H9 (cell line): ENCODE results near the gene MOB3B. TPM values are rescaled to one million over a fixed set of nuclear protein-coding genes. Genes with fewer than 3 reads are reported as not detected.
A peak's percentile ranks its signal among the peaks of the same experiment; 100 is the strongest.

Experiments used
- DNase-seq: peaks from one replicate; pipeline ENCODE4 v3.0.0-alpha.2; 2017
- H2AFZ ChIP-seq: one replicate; pipeline ENCODE4 v1.6.1; 2013; ENCODE audit warnings: mild to moderate bottlenecking, low read length, control low read depth, moderate library complexity
- H2AK5ac ChIP-seq: 2 replicates; pipeline ENCODE4 v1.6.1; 2013; ENCODE audit warnings: low read length, control low read depth, mixed read lengths; ENCODE audit not compliant: insufficient read length
- H2BK120ac ChIP-seq: one replicate; pipeline ENCODE4 v1.6.1; 2013; ENCODE audit warnings: low read depth, mild to moderate bottlenecking, low read length, control low read depth, inconsistent platforms; ENCODE audit not compliant: poor library complexity, severe bottlenecking
- H2BK12ac ChIP-seq: 2 replicates; pipeline ENCODE4 v1.6.1; 2013; ENCODE audit warnings: low read length, control low read depth, mixed read lengths, low read depth; ENCODE audit not compliant: insufficient read length
- H2BK15ac ChIP-seq: 2 replicates; pipeline ENCODE4 v1.6.1; 2013; ENCODE audit warnings: low read depth, low read length, control low read depth
- H2BK20ac ChIP-seq: one replicate; pipeline ENCODE4 v1.6.1; 2013; ENCODE audit warnings: low read depth, mild to moderate bottlenecking, low read length, control low read depth, inconsistent platforms; ENCODE audit not compliant: poor library complexity, severe bottlenecking
- H2BK5ac ChIP-seq: 2 replicates; pipeline ENCODE4 v1.6.1; 2013; ENCODE audit warnings: low read length, control low read depth, mixed read lengths; ENCODE audit not compliant: insufficient read length
- H3K14ac ChIP-seq: 2 replicates; pipeline ENCODE4 v1.6.1; 2013; ENCODE audit warnings: low read length, control low read depth; ENCODE audit not compliant: insufficient read depth
- H3K18ac ChIP-seq: 2 replicates; pipeline ENCODE4 v1.6.1; 2013; ENCODE audit warnings: low read depth, mild to moderate bottlenecking, mixed read lengths, low read length, control low read depth; ENCODE audit not compliant: insufficient read length
- H3K23ac ChIP-seq: 2 replicates; pipeline ENCODE4 v1.6.1; 2013; ENCODE audit warnings: low read length, control low read depth, mixed read lengths, low read depth; ENCODE audit not compliant: insufficient read length
- H3K23me2 ChIP-seq: 2 replicates; pipeline ENCODE4 v1.6.1; 2013; ENCODE audit warnings: low read depth, mild to moderate bottlenecking, mixed read lengths, low read length, control low read depth; ENCODE audit not compliant: insufficient read length, poor library complexity, severe bottlenecking
- H3K27ac ChIP-seq: 2 replicates; pipeline ENCODE4 v1.5.1; 2013; ENCODE audit warnings: low read length, control low read depth, mixed read lengths, low read depth; ENCODE audit not compliant: insufficient read length
- H3K27me3 ChIP-seq: 2 replicates; pipeline ENCODE4 v1.6.1; 2013; ENCODE audit warnings: low read length, control low read depth, inconsistent platforms; ENCODE audit not compliant: insufficient read depth
- H3K4ac ChIP-seq: 2 replicates; pipeline ENCODE4 v1.6.1; 2013; ENCODE audit warnings: low read depth, mild to moderate bottlenecking, control low read depth, inconsistent platforms, low read length, moderate library complexity
- H3K4me1 ChIP-seq: 2 replicates; pipeline ENCODE4 v1.6.1; 2013; ENCODE audit warnings: low read length, control low read depth, inconsistent platforms; ENCODE audit not compliant: insufficient read depth
- H3K4me2 ChIP-seq: 2 replicates; pipeline ENCODE4 v1.6.1; 2013; ENCODE audit warnings: low read length, control low read depth, mixed read lengths; ENCODE audit not compliant: insufficient read length, insufficient read depth
- H3K56ac ChIP-seq: 2 replicates; pipeline ENCODE4 v1.6.1; 2013; ENCODE audit warnings: low read depth, mild to moderate bottlenecking, mixed read lengths, low read length, control low read depth; ENCODE audit not compliant: insufficient read length
- H3K79me1 ChIP-seq: 2 replicates; pipeline ENCODE4 v1.6.1; 2013; ENCODE audit warnings: low read depth, mild to moderate bottlenecking, moderate library complexity, low read length, control low read depth, inconsistent platforms; ENCODE audit not compliant: insufficient read depth, poor library complexity, severe bottlenecking
- H3K79me2 ChIP-seq: 2 replicates; pipeline ENCODE4 v1.6.1; 2013; ENCODE audit warnings: low read length, control low read depth, inconsistent platforms; ENCODE audit not compliant: insufficient read depth
- H3K9ac ChIP-seq: 2 replicates; pipeline ENCODE4 v1.6.1; 2013; ENCODE audit warnings: low read length, control low read depth, mixed read lengths; ENCODE audit not compliant: insufficient read length; ENCODE audit errors: extremely low read depth
- H3K9me3 ChIP-seq: one replicate; pipeline ENCODE4 v1.6.1; 2013; ENCODE audit warnings: low read depth, low read length, inconsistent platforms; ENCODE audit not compliant: control insufficient read depth
- H3T11ph ChIP-seq: one replicate; pipeline ENCODE4 v1.6.1; 2013; ENCODE audit warnings: mild to moderate bottlenecking, low read length, control low read depth, inconsistent platforms
- H4K20me1 ChIP-seq: one replicate; pipeline ENCODE4 v1.6.1; 2013; ENCODE audit not compliant: control insufficient read depth, insufficient read length, insufficient read depth
- H4K5ac ChIP-seq: 2 replicates; pipeline ENCODE4 v1.6.1; 2013; ENCODE audit warnings: low read depth, mild to moderate bottlenecking, mixed read lengths, low read length, control low read depth; ENCODE audit not compliant: insufficient read length
- H4K8ac ChIP-seq: replicated peaks from 2 replicates; pipeline ENCODE4 v1.6.1; 2013; ENCODE audit warnings: low read length, control low read depth, mixed read lengths, low read depth; ENCODE audit not compliant: insufficient read length
- H4K91ac ChIP-seq: 2 replicates; pipeline ENCODE4 v1.6.1; 2013; ENCODE audit warnings: low read depth, mild to moderate bottlenecking, moderate library complexity, mixed read lengths, low read length, control low read depth; ENCODE audit not compliant: insufficient read length
- H3K27ac Mint-ChIP-seq, 3 experiments: 2 replicates in 2 of 3; 3 replicates in 1 of 3; pipeline ENCODE4 v1.8.0; 2020 to 2021; ENCODE audit warnings: mixed read lengths in 3 of 3, mild to moderate bottlenecking in 1 of 3, moderate library complexity in 1 of 3
- H3K27me3 Mint-ChIP-seq: 2 replicates; pipeline ENCODE4 v1.8.0; 2021; ENCODE audit warnings: low read depth, mild to moderate bottlenecking, moderate library complexity, mixed read lengths
- H3K36me3 Mint-ChIP-seq, 3 experiments: 2 replicates in 2 of 3; 3 replicates in 1 of 3; pipeline ENCODE4 v1.8.0; 2020 to 2021; ENCODE audit warnings: low read depth in 3 of 3, mixed read lengths in 3 of 3; ENCODE audit not compliant: insufficient read depth in 1 of 3
- H3K4me1 Mint-ChIP-seq, 2 experiments: 2 replicates each; pipeline ENCODE4 v1.8.0; 2020; ENCODE audit warnings: mixed read lengths in 2 of 2
- H3K4me3 Mint-ChIP-seq, 2 experiments: 2 replicates in 1 of 2; 3 replicates in 1 of 2; pipeline ENCODE4 v1.8.0; 2020 to 2021; ENCODE audit warnings: mild to moderate bottlenecking in 2 of 2, mixed read lengths in 2 of 2, moderate library complexity in 1 of 2
- H3K9me3 Mint-ChIP-seq, 2 experiments: 2 replicates in 1 of 2; 3 replicates in 1 of 2; pipeline ENCODE4 v1.8.0; 2020; ENCODE audit warnings: mild to moderate bottlenecking in 2 of 2, mixed read lengths in 2 of 2, moderate library complexity in 1 of 2
- CTCF ChIP-seq: fragments of 200-600 bp; sonication (generic); conservative IDR thresholded peaks from 3 replicates; pipeline ENCODE4 v1.8.0; 2021; ENCODE audit warnings: antibody characterized with exemption, mild to moderate bottlenecking
- WGBS: extraction: QIAGEN DNeasy Blood & Tissue Kit; methylation state at CpG from one replicate; pipeline ENCODE4 v1.1.7; 2013; ENCODE audit warnings: missing lambda C conversion rate, low lambda C conversion rate, mixed read lengths; ENCODE audit not compliant: insufficient read length; ENCODE audit errors: extremely low coverage; 5-methylcytosine and 5-hydroxymethylcytosine counted together
- total RNA-seq: library from RNA; stranded (reverse); gene quantifications from 2 replicates; pipeline ENCODE4 v1.2.1, GENCODE V29; 2021

The MOB3B gene
- total RNA-seq, 1 experiment from 2014 or later = 9.8 TPM

- Histone ChIP-seq H4K5ac (no peak overlapping the region), H3K14ac (no peak overlapping the region), H4K20me1 (no peaks in the 10 kb centered on the region), H2BK12ac (no peak overlapping the region), H3K23ac (no peak overlapping the region), H3K79me2 (no peaks in the 10 kb centered on the region; the same call in 1 of the 2 replicates), H3K4me1 (peaks cover 11% of the 10 kb centered on the region; the same call in 1 of the 2 replicates), H3K9ac (no peak overlapping the region), H3K27ac (peak overlapping the region; percentile 7), H3K79me1 (peaks cover 4% of the 10 kb centered on the region), H3K23me2 (no peaks in the 10 kb centered on the region), H3K56ac (no peak overlapping the region), H3K4ac (no peak overlapping the region), H3T11ph (no peak overlapping the region), H4K91ac (no peak overlapping the region), H4K8ac (no peak overlapping the region), H2BK20ac (no peak overlapping the region), H2BK15ac (no peak overlapping the region), H3K9me3 (no peaks in the 10 kb centered on the region), H3K4me2 (peak overlapping the region; percentile 34), H2BK5ac (no peak overlapping the region), H3K27me3 (no peaks in the 10 kb centered on the region), H2AK5ac (no peak overlapping the region), H3K18ac (no peak overlapping the region), H2BK120ac (no peak overlapping the region), H2AFZ (no peak overlapping the region)
- Mint-ChIP-seq H3K9me3 (peaks cover 3 to 4% of the 10 kb centered on the region in 2 experiments; a peak in 3 of 5 replicates), H3K36me3 (peaks cover 8 to 12% (median 10%) of the 10 kb centered on the region in 3 experiments; a peak in 6 of 7 replicates), H3K27me3 (no peaks in the 10 kb centered on the region), H3K4me3 (no peak overlapping the region; a peak in 1 of 5 replicates), H3K27ac (peak overlapping the region in 1 of 3 experiments; percentile 51; a peak in 1 of 7 replicates), H3K4me1 (peaks cover 54 to 67% of the 10 kb centered on the region in 2 experiments)
- no peak for TF ChIP-seq CTCF
- WGBS = no CpG with 5 or more reads among the region's 3 CpGs
- DNase-seq = no peak
These were observed 33.5 kb downstream of the MOB3B start for GRCh38 chr9:27496135-27496504.
